Renal cortex interstitium (tissue), 15 donors: ENCODE measurements around the gene GPATCH2. TPM values are rescaled to one million over a fixed set of nuclear protein-coding genes. Genes with fewer than 3 reads are reported as not detected.

ENCODE experiments used
- DNase-seq, 11 donors: peaks; one replicate each; pipeline ENCODE4 v3.0.0-alpha.2; 2013; ENCODE audit warnings: low read depth in 9 of 11, low spot score in 4 of 11; ENCODE audit errors: extremely low read depth in 1 of 11
- long read RNA-seq, 16 experiments: transcript quantifications; one replicate each; lab custom pipeline, GENCODE V29; 2026
- polyA plus RNA-seq, 3 donors: library from polyadenylated mRNA; unstranded; fragments of 120-200 nt; gene quantifications; one replicate each; pipeline ENCODE4 v1.2.1, GENCODE V29; 2013; ENCODE audit not compliant: insufficient read length in 3 of 3

GPATCH2 gene
- 10 to 100 TPM; 22.9 to 25.9 (median 24.9) TPM for polyA plus RNA-seq
- long read RNA-seq, donor 1, full-length matches to known transcripts = 1 of 13 reads
- long read RNA-seq, donor 1, partial matches to known transcripts = 12 of 13 reads
- long read RNA-seq, donor 1, other reads (novel, unspliced or antisense) = 0 of 13 reads
- long read RNA-seq, donor 2, partial matches to known transcripts = 9 of 15 reads
- long read RNA-seq, donor 2, other reads (novel, unspliced or antisense) = 5 of 15 reads
- long read RNA-seq, donor 3, full-length matches to known transcripts = 3 of 22 reads
- long read RNA-seq, donor 3, partial matches to known transcripts = 19 of 22 reads
- long read RNA-seq, donor 3, other reads (novel, unspliced or antisense) = 0 of 22 reads
- long read RNA-seq, donor 4 = 0 reads
- long read RNA-seq, donor 5 = 0 reads
- long read RNA-seq, donor 6, partial matches to known transcripts = 11 of 12 reads
- long read RNA-seq, donor 6, other reads (novel, unspliced or antisense) = 0 of 12 reads
- long read RNA-seq, donor 7, partial matches to known transcripts = 27 of 27 reads
- long read RNA-seq, donor 7, other reads (novel, unspliced or antisense) = 0 of 27 reads
- long read RNA-seq, donor 8, full-length matches to known transcripts = 2 of 26 reads
- long read RNA-seq, donor 8, partial matches to known transcripts = 16 of 26 reads
- long read RNA-seq, donor 8, other reads (novel, unspliced or antisense) = 8 of 26 reads
- long read RNA-seq, donor 9, partial matches to known transcripts = 6 of 7 reads
- long read RNA-seq, donor 9, other reads (novel, unspliced or antisense) = 0 of 7 reads
- long read RNA-seq, donor 10, full-length matches to known transcripts = 1 of 16 reads
- long read RNA-seq, donor 10, partial matches to known transcripts = 15 of 16 reads
- long read RNA-seq, donor 10, other reads (novel, unspliced or antisense) = 0 of 16 reads
- long read RNA-seq, donor 11, partial matches to known transcripts = 6 of 7 reads
- long read RNA-seq, donor 11, other reads (novel, unspliced or antisense) = 0 of 7 reads
- long read RNA-seq, donor 12, partial matches to known transcripts = 0 of 2 reads
- long read RNA-seq, donor 12, other reads (novel, unspliced or antisense) = 0 of 2 reads
- long read RNA-seq, donor 13, full-length matches to known transcripts = 4 of 36 reads
- long read RNA-seq, donor 13, partial matches to known transcripts = 32 of 36 reads
- long read RNA-seq, donor 13, other reads (novel, unspliced or antisense) = 0 of 36 reads
- long read RNA-seq, donor 14, partial matches to known transcripts = 16 of 16 reads
- long read RNA-seq, donor 14, other reads (novel, unspliced or antisense) = 0 of 16 reads
- long read RNA-seq, donor 15, full-length matches to known transcripts = 3 of 3 reads
- long read RNA-seq, donor 15, partial matches to known transcripts = 0 of 3 reads
- long read RNA-seq, donor 15, other reads (novel, unspliced or antisense) = 0 of 3 reads
- long read RNA-seq, donor 16, full-length matches to known transcripts = 6 of 26 reads
- long read RNA-seq, donor 16, partial matches to known transcripts = 20 of 26 reads
- long read RNA-seq, donor 16, other reads (novel, unspliced or antisense) = 0 of 26 reads

GRCh38 chr1:217630711-217631591, at the start of gene GPATCH2, which contains the start of gene SPATA17:
TSS of gene GPATCH2 (minus strand) at chr1:217631090. CDS start at chr1:217630971, 119 bp downstream.
TSS of gene SPATA17 (plus strand) at chr1:217631344. CDS start at chr1:217631379, 35 bp downstream.
- peak; percentile 81 to 95 (median 89) for DNase-seq

- DNase-seq = no peak
Measured at GRCh38 chr1:217674028-217674729, 43.3 kb upstream of the GPATCH2 start.

GRCh38 chr1:217673387-217673786, 42.5 kb upstream of the GPATCH2 start:
- no peak for DNase-seq

- no peak for DNase-seq
Measured at GRCh38 chr1:217668351-217668940, 37.6 kb upstream of the GPATCH2 start.

GRCh38 chr1:217661407-217661806, 30.5 kb upstream of the GPATCH2 start:
- no peak for DNase-seq

GRCh38 chr1:217660353-217661062, 29.6 kb upstream of the GPATCH2 start:
- peak in 2 of 11 donors; percentile 0 to 1 for DNase-seq

- no peak for DNase-seq
Measured at GRCh38 chr1:217650674-217651073, 19.8 kb upstream of the GPATCH2 start.

- no peak for DNase-seq
Measured at GRCh38 chr1:217647791-217648190, 16.9 kb upstream of the GPATCH2 start.

GRCh38 chr1:217642455-217642854, 11.6 kb upstream of the GPATCH2 start:
- no peak for DNase-seq

GRCh38 chr1:217627431-217627830, 3.5 kb downstream of the GPATCH2 start:
- no peak for DNase-seq

- DNase-seq = no peak
Measured at GRCh38 chr1:217626321-217626720, 4.6 kb downstream of the GPATCH2 start.

- DNase-seq = no peak
Measured at GRCh38 chr1:217622042-217622441, 8.8 kb downstream of the GPATCH2 start.

- no peak for DNase-seq
Measured at GRCh38 chr1:217620814-217621213, 10.1 kb downstream of the GPATCH2 start.

GRCh38 chr1:217617126-217617525, 13.8 kb downstream of the GPATCH2 start:
- DNase-seq = no peak

GRCh38 chr1:217614200-217614712, 16.6 kb downstream of the GPATCH2 start:
- no peak for DNase-seq

- DNase-seq = no peak
Measured at GRCh38 chr1:217605390-217605789, 25.5 kb downstream of the GPATCH2 start.
